HG03571 (cell line): ENCODE data around the gene HJURP.

ENCODE experiments used
- ATAC-seq: cut with Tn5 transposase; IDR thresholded peaks from one replicate; pipeline ENCODE4 v1.9.1; 2021; ENCODE audit not compliant: unreplicated experiment

The HJURP gene

GRCh38 chr2:233794128-233794658 lies 60.1 kb downstream of the HJURP start:
- no peak for ATAC-seq

DNA sequence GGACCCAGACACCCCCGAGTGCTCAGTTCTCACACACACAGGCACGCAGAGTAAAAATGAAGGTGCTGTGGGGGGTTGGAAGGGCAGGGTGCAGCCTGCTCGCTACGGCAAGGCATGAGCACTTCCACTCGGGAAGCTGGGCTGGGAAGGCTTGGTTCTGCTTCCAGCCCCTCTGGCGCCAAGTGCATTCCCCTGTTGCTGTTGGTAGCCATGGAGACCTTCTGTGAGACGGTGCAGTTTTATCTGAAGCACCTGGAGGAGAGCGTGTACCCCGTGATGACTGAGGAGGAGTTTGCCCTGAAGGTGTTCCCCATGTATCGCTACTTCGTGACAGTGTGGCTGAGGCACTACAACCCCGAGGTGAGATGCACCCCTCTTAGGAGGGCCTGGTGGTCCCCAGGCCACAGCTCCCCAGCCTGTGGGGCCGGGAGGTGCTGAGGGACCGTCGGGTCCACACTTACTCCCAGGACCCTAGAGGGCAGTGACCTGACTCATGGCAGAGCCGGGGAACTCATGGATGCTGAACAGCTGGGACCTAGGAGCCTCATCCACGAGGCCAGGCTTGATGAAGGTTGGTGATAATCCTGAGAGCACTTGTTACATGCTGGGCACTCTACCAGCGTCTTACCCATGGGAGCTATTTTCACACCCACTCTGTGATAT lies 60.7 kb downstream of the HJURP start:
- no peak for ATAC-seq

DNA sequence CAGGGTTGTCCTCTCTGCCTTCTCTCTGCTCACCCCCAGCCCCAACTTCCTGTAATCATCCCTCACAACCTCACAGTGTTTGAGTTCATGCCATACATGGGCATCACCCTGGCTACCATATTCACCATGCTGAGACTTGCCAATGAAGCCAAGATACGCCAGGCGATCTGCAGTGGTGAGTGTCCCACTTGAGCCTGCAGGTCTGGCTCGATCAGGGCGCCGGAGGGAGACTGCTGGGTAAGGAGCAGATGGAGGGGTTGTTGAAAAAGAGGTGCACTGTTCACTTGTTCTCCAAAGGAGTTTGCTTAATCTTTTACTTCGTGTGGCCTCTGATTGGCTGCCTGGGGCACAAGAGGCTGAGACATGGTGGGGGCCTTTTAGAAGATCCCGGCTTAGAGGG lies 61.6 kb downstream of the HJURP start:
- ATAC-seq = no peak

- no peak for ATAC-seq
Observed at GRCh38 chr2:233791883-233792329, 62.4 kb downstream of the HJURP start.

DNA sequence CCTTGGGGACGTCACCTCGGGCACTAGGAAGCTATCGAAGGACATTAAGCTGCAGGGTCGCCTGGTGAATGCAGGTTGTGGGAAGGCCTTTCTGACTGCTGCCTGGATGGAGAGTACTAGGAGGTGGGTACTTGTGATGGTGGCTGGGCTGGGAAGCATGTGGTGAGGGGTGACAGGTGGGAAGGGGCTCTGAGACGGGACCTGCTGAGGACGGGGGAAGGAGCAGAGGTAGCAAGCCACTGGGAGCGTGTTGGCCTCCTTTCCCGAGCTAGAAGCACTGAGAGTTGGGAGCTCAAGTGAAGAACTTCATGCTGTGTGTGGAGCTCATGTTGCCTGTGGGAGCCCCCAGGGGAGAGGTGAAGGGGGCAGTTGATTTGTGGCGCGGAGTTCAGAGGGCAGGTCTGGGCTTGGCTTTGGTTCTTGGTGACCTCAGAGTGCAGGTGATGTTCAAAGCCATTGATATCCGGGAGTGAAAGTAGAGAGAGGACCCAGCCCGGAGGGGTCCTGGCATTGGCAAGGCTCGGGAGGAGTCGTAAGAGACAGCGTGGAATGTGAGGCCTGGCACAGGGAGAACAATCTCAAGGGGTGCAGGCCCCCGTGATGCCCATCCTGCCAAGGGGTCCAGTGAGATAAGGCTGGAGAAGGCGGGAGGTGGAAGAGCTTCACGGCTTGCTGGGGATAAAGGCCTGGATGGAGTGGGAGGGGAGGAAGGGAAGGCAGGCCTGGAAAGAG lies 63.0 kb downstream of the HJURP start:
- no peak for ATAC-seq

- ATAC-seq = no peak
Observed at GRCh38 chr2:233789554-233789953, 64.8 kb downstream of the HJURP start.
